Neural cell (in vitro differentiated cells): ENCODE data around the gene ARHGEF4. TPM values are rescaled to one million over a fixed set of nuclear protein-coding genes. Genes with fewer than 3 reads are reported as not detected.
A peak's percentile ranks its signal among the peaks of the same experiment; 100 is the strongest.

ENCODE experiments used
- H2AFZ ChIP-seq: fragments of 200-600, 300-800 bp; sonication (generic), shearing (Covaris generic); 2 replicates; pipeline ENCODE4 v1.6.0; 2014; ENCODE audit warnings: low read depth, mild to moderate bottlenecking, antibody characterized with exemption, low read length, moderate library complexity
- H3F3A ChIP-seq: fragments of 200-600 bp; shearing (Covaris generic); 2 replicates; pipeline ENCODE4 v1.6.1; 2016; ENCODE audit warnings: mild to moderate bottlenecking, moderate library complexity, mixed read lengths, antibody characterized with exemption, low read length; ENCODE audit not compliant: insufficient read depth, poor library complexity, severe bottlenecking
- H3K27ac ChIP-seq: fragments of 200-600, 300-800 bp; sonication (generic), shearing (Covaris generic); 2 replicates; pipeline ENCODE4 v1.5.1; 2014; ENCODE audit warnings: mild to moderate bottlenecking, low read length, moderate library complexity
- H3K27me3 ChIP-seq: fragments of 300-800, 200-600 bp; sonication (generic), shearing (Covaris generic); 2 replicates; pipeline ENCODE4 v1.6.0; 2014; ENCODE audit warnings: mild to moderate bottlenecking, low read depth, low read length, moderate library complexity; ENCODE audit not compliant: insufficient read depth
- H3K36me3 ChIP-seq: fragments of 300-800, 200-600 bp; sonication (generic), shearing (Covaris generic); 2 replicates; pipeline ENCODE4 v1.5.1; 2014; ENCODE audit warnings: mild to moderate bottlenecking, antibody characterized with exemption, low read length, moderate library complexity; ENCODE audit not compliant: insufficient read depth
- H3K4me2 ChIP-seq: fragments of 300-800, 200-600 bp; sonication (generic), shearing (Covaris generic); 2 replicates; pipeline ENCODE4 v1.6.0; 2014; ENCODE audit warnings: mild to moderate bottlenecking, low read length
- H3K4me3 ChIP-seq: fragments of 300-800, 200-600 bp; sonication (generic), shearing (Covaris generic); 2 replicates; pipeline ENCODE4 v1.5.1; 2014; ENCODE audit warnings: mild to moderate bottlenecking, low read length, moderate library complexity
- H3K79me2 ChIP-seq: fragments of 200-600 bp; shearing (Covaris generic); replicated peaks from 2 replicates; pipeline ENCODE4 v1.6.0; 2014; ENCODE audit warnings: mild to moderate bottlenecking, low read length, moderate library complexity; ENCODE audit not compliant: insufficient read depth
- H3K9ac ChIP-seq: fragments of 300-800, 200-600 bp; sonication (generic), shearing (Covaris generic); 2 replicates; pipeline ENCODE4 v1.6.1; 2016; ENCODE audit warnings: mild to moderate bottlenecking, low read length, mixed read lengths
- H3K9me2 ChIP-seq: fragments of 200-600 bp; shearing (Covaris generic); 2 replicates; pipeline ENCODE4 v1.6.1; 2016; ENCODE audit warnings: mild to moderate bottlenecking, low read length, mixed read lengths; ENCODE audit not compliant: insufficient read depth
- H3K9me3 ChIP-seq: fragments of 200-600, 300-800 bp; sonication (generic), shearing (Covaris generic); 2 replicates; pipeline ENCODE4 v1.6.1; 2016; ENCODE audit warnings: mild to moderate bottlenecking, mixed run types, low read length, moderate library complexity, mixed read lengths
- H4K20me1 ChIP-seq: fragments of 200-600 bp; shearing (Covaris generic); 2 replicates; pipeline ENCODE4 v1.6.1; 2016; ENCODE audit warnings: mild to moderate bottlenecking, mixed run types; ENCODE audit not compliant: insufficient read depth
- EP300 ChIP-seq: fragments of 450-650 bp; conservative IDR thresholded peaks from 2 replicates; pipeline ENCODE4 v1.6.1; 2014; ENCODE audit warnings: antibody characterized with exemption, mild to moderate bottlenecking, moderate library complexity; ENCODE audit not compliant: poor library complexity, severe bottlenecking
- EZH2 ChIP-seq: fragments of 200-600, 300-800 bp; shearing (Covaris generic), sonication (generic); IDR thresholded peaks from 2 replicates; pipeline ENCODE4 v1.6.1; 2014; ENCODE audit warnings: antibody characterized with exemption, low read length, borderline replicate concordance, mild to moderate bottlenecking; ENCODE audit not compliant: insufficient read depth, poor library complexity, severe bottlenecking
- MXI1 ChIP-seq: fragments of 450-650 bp; conservative IDR thresholded peaks from 2 replicates; pipeline ENCODE4 v1.6.1; 2014; ENCODE audit warnings: antibody characterized with exemption, mild to moderate bottlenecking; ENCODE audit not compliant: poor library complexity, severe bottlenecking
- POLR2AphosphoS5 ChIP-seq: IDR thresholded peaks from 2 replicates; pipeline ENCODE4 v1.6.1; 2012
- RAD21 ChIP-seq: fragments of 450-650 bp; conservative IDR thresholded peaks from 2 replicates; pipeline ENCODE4 v1.6.1; 2014; ENCODE audit warnings: antibody characterized with exemption, mild to moderate bottlenecking, moderate library complexity
- REST ChIP-seq: IDR thresholded peaks from 2 replicates; pipeline ENCODE4 v1.6.1; 2012; ENCODE audit warnings: borderline replicate concordance
- SMC3 ChIP-seq: fragments of 450-650 bp; conservative IDR thresholded peaks from 2 replicates; pipeline ENCODE4 v1.6.1; 2014; ENCODE audit warnings: antibody characterized with exemption, mild to moderate bottlenecking, moderate library complexity; ENCODE audit not compliant: poor library complexity
- TAF1 ChIP-seq: IDR thresholded peaks from 2 replicates; pipeline ENCODE4 v1.6.1; 2012; ENCODE audit warnings: low read depth
- polyA plus RNA-seq: library from polyadenylated mRNA; depleted of rRNA; stranded (reverse); fragments of >200 nt; gene quantifications from 2 replicates; pipeline ENCODE4 v1.2.3, GENCODE V29; 2014
- TF ChIP-seq, protein P1 (sequence below): fragments of 450-650 bp; IDR thresholded peaks from 2 replicates; pipeline ENCODE4 v1.5.1; 2014; ENCODE audit warnings: antibody characterized with exemption, mild to moderate bottlenecking, moderate library complexity; ENCODE audit not compliant: poor library complexity, severe bottlenecking

Gene ARHGEF4
- polyA plus RNA-seq, 1 donor from 2014 or later, result 45.9 TPM

GRCh38 chr2:131085646-131086045 is 248.9 kb downstream of the ARHGEF4 start:
- no peaks in the 10 kb centered on the region for H3K9me3 ChIP-seq
- H3K9ac ChIP-seq, result no peak overlapping the region
- peaks cover 82% of the 10 kb centered on the region for H3K79me2 ChIP-seq
- no peak overlapping the region for H3K4me3 ChIP-seq
- H3K9me2 ChIP-seq, result no peaks in the 10 kb centered on the region
- H3K36me3 ChIP-seq, result no peaks in the 10 kb centered on the region
- H3K27ac ChIP-seq, result no peak overlapping the region
- H3F3A ChIP-seq, result no peaks in the 10 kb centered on the region
- no peak overlapping the region for H3K4me2 ChIP-seq
- no peaks in the 10 kb centered on the region for H3K27me3 ChIP-seq
- TF ChIP-seq, protein P1, sequence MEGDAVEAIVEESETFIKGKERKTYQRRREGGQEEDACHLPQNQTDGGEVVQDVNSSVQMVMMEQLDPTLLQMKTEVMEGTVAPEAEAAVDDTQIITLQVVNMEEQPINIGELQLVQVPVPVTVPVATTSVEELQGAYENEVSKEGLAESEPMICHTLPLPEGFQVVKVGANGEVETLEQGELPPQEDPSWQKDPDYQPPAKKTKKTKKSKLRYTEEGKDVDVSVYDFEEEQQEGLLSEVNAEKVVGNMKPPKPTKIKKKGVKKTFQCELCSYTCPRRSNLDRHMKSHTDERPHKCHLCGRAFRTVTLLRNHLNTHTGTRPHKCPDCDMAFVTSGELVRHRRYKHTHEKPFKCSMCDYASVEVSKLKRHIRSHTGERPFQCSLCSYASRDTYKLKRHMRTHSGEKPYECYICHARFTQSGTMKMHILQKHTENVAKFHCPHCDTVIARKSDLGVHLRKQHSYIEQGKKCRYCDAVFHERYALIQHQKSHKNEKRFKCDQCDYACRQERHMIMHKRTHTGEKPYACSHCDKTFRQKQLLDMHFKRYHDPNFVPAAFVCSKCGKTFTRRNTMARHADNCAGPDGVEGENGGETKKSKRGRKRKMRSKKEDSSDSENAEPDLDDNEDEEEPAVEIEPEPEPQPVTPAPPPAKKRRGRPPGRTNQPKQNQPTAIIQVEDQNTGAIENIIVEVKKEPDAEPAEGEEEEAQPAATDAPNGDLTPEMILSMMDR, result no peak
- no peak for TF ChIP-seq REST
- TF ChIP-seq MXI1, result no peak
- TF ChIP-seq SMC3, result no peak
- TF ChIP-seq EP300, result no peak
- peaks cover 4% of the 10 kb centered on the region for H4K20me1 ChIP-seq
- H2AFZ ChIP-seq, result no peak overlapping the region

GRCh38 chr2:131092458-131093005 is 255.8 kb downstream of the ARHGEF4 start:
- Histone ChIP-seq H3K9ac (peak overlapping the region; percentile 93), H3K9me2 (no peaks in the 10 kb centered on the region), H4K20me1 (no peaks in the 10 kb centered on the region), H3K9me3 (no peaks in the 10 kb centered on the region), H3K36me3 (no peaks in the 10 kb centered on the region), H3F3A (no peaks in the 10 kb centered on the region), H3K27ac (peak overlapping the region; percentile 97), H3K79me2 (peaks cover 50% of the 10 kb centered on the region), H3K4me2 (peak overlapping the region; percentile 63), H2AFZ (no peak overlapping the region), H3K27me3 (no peaks in the 10 kb centered on the region), H3K4me3 (peak overlapping the region; percentile 90)
- no peak for TF ChIP-seq MXI1
- TF ChIP-seq EP300, result no peak
- TF ChIP-seq, protein P1, result no peak
- no peak for TF ChIP-seq TAF1
- no peak for TF ChIP-seq EZH2
- no peak for TF ChIP-seq SMC3
- no peak for TF ChIP-seq POLR2AphosphoS5
- TF ChIP-seq REST, result no peak
- no peak for TF ChIP-seq RAD21
